Progenitor cell of endocrine pancreas (in vitro differentiated cells): ENCODE data around the gene NUAK2. TPM values are rescaled to one million over a fixed set of nuclear protein-coding genes. Genes with fewer than 3 reads are reported as not detected.

Experiments
- DNase-seq: peaks from one replicate; pipeline ENCODE4 v3.0.0; 2021; ENCODE audit warnings: low spot score; ENCODE audit not compliant: unreplicated experiment
- H3K27ac Mint-ChIP-seq: 2 replicates; pipeline ENCODE4 v1.8.0; 2021; ENCODE audit warnings: mild to moderate bottlenecking, moderate library complexity, mixed read lengths
- H3K27me3 Mint-ChIP-seq: 2 replicates; pipeline ENCODE4 v1.8.0; 2021; ENCODE audit warnings: mixed read lengths
- H3K36me3 Mint-ChIP-seq: 2 replicates; pipeline ENCODE4 v1.8.0; 2022; ENCODE audit warnings: mixed read lengths; ENCODE audit not compliant: insufficient read depth
- H3K4me1 Mint-ChIP-seq: 2 replicates; pipeline ENCODE4 v1.8.0; 2021; ENCODE audit warnings: low read depth, mixed read lengths
- H3K4me3 Mint-ChIP-seq: 2 replicates; pipeline ENCODE4 v1.8.0; 2021; ENCODE audit warnings: low read depth, mild to moderate bottlenecking, moderate library complexity, mixed read lengths
- H3K9me3 Mint-ChIP-seq: 2 replicates; pipeline ENCODE4 v1.8.0; 2021; ENCODE audit warnings: low read depth, mixed read lengths
- total RNA-seq: library from RNA; stranded (reverse); gene quantifications from 2 replicates; pipeline ENCODE4 v1.2.1, GENCODE V29; 2021
- TF ChIP-seq, protein P1 (sequence below): fragments of 200-600 bp; sonication (generic); IDR thresholded peaks from one replicate; pipeline ENCODE4 v1.5.0; 2021; ENCODE audit warnings: antibody characterized with exemption, mild to moderate bottlenecking; ENCODE audit not compliant: unreplicated experiment

Gene NUAK2
- total RNA-seq, 1 donor from 2014 or later, result 4.5 TPM

GRCh38 chr1:205291596-205291995 lies 29.9 kb downstream of the NUAK2 start:
- TF ChIP-seq, protein P1, sequence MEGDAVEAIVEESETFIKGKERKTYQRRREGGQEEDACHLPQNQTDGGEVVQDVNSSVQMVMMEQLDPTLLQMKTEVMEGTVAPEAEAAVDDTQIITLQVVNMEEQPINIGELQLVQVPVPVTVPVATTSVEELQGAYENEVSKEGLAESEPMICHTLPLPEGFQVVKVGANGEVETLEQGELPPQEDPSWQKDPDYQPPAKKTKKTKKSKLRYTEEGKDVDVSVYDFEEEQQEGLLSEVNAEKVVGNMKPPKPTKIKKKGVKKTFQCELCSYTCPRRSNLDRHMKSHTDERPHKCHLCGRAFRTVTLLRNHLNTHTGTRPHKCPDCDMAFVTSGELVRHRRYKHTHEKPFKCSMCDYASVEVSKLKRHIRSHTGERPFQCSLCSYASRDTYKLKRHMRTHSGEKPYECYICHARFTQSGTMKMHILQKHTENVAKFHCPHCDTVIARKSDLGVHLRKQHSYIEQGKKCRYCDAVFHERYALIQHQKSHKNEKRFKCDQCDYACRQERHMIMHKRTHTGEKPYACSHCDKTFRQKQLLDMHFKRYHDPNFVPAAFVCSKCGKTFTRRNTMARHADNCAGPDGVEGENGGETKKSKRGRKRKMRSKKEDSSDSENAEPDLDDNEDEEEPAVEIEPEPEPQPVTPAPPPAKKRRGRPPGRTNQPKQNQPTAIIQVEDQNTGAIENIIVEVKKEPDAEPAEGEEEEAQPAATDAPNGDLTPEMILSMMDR, result no peak
- Mint-ChIP-seq H3K4me1 (peaks cover 17% of the 10 kb centered on the region), H3K27me3 (peaks cover 7% of the 10 kb centered on the region), H3K4me3 (no peak overlapping the region), H3K36me3 (no peaks in the 10 kb centered on the region), H3K9me3 (no peaks in the 10 kb centered on the region), H3K27ac (no peak overlapping the region)
- no peak for DNase-seq

DNA sequence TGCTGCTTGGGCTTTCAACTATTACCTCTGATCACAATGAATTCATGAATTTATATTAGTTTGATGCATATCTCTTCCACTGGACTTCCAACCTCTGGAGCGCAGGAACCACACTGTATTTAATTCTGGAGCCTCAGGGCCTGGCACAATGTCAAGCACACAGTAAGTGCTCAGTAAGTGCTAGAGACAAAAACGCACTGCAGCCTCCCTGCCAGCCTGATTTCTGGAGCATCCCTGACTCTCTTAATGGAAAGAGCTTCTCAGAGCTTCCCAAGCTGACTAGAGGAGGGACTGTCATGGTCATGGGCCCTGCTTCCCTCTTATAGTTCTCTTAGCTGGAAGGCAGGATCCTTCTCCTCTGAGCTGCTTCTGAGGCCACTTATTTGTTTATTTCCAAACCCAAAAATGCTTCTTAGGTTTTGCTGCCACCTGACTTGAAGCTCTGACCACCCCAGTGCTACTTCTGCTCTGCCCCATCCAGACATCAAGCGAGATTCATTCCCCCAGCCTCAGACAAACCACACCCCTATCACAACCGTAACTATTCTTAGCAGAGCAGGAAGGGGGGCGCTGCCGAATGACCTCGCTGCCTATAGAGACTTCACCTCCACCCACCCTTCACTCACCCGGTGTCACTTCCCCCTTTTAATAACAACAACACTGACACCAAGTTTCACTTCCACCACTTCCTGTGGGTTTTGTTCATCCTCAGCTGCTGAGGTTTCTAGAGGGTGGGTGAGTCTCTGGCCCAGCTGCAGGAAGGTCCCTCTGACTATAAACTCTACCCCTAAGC lies 33.6 kb downstream of the NUAK2 start:
- Mint-ChIP-seq H3K27ac (no peak overlapping the region), H3K4me1 (peaks cover 2% of the 10 kb centered on the region), H3K27me3 (peaks cover 7% of the 10 kb centered on the region), H3K36me3 (no peaks in the 10 kb centered on the region), H3K9me3 (no peaks in the 10 kb centered on the region), H3K4me3 (no peak overlapping the region)
- TF ChIP-seq, protein P1, result no peak
- DNase-seq, result no peak

DNA sequence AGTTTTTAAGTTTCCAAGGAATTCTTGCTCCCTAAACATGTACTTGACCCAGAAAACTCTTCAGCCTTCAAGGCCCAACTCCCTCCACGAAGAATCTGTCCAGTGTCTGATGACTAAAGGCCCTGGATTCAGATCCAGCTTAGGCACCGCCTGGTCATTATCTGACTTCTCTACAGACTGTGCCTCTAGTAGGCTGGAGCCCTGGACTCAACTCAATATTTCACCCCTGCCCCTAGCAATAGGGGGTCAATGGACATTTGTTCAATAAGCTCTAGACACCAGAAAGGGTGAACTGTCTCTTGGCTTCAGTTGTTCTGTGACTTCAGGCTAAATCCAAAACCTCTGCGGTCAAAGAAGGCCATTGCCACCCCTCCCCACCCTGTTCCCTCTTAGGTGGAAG lies 34.5 kb downstream of the NUAK2 start:
- H3K9me3 Mint-ChIP-seq, result no peaks in the 10 kb centered on the region
- H3K36me3 Mint-ChIP-seq, result no peaks in the 10 kb centered on the region
- H3K4me3 Mint-ChIP-seq, result no peak overlapping the region
- no peak for DNase-seq
- H3K4me1 Mint-ChIP-seq, result peaks cover 2% of the 10 kb centered on the region
- H3K27me3 Mint-ChIP-seq, result peaks cover 10% of the 10 kb centered on the region
- TF ChIP-seq, protein P1, result no peak
- no peak overlapping the region for H3K27ac Mint-ChIP-seq

DNA sequence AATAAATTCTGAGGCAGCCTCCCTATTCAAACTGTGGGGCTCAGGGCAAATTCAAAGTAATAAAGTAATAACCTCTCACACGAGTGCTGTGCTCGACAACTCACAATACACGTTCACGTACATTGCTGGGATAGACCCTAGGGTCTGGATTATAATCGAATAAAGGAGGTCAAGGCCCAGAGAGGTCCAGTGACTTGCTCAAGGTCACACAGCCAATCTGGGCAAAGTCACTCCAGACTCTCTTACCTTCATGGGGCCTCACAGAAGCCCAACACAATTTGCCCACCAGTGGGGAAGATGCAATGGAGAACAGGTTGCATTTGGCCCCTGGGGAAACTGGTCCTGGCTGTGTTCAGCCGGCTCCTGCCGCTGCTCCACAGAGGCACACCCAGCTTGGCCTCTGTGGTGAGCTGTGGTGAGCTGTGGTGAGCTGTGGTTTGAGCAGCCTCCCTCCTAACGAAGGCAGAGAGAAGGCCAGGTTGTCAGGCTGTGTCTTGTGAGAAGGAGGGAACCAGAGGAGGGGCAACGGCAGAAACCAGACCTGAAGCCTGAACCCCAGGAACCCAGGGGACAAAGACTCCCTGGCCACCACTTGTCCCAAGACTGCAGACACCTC lies 35.1 kb downstream of the NUAK2 start:
- Mint-ChIP-seq H3K9me3 (no peaks in the 10 kb centered on the region), H3K4me3 (no peak overlapping the region), H3K36me3 (no peaks in the 10 kb centered on the region), H3K27me3 (peaks cover 10% of the 10 kb centered on the region), H3K27ac (no peak overlapping the region), H3K4me1 (peaks cover 2% of the 10 kb centered on the region)
- DNase-seq, result no peak
- TF ChIP-seq, protein P1, result no peak

DNA sequence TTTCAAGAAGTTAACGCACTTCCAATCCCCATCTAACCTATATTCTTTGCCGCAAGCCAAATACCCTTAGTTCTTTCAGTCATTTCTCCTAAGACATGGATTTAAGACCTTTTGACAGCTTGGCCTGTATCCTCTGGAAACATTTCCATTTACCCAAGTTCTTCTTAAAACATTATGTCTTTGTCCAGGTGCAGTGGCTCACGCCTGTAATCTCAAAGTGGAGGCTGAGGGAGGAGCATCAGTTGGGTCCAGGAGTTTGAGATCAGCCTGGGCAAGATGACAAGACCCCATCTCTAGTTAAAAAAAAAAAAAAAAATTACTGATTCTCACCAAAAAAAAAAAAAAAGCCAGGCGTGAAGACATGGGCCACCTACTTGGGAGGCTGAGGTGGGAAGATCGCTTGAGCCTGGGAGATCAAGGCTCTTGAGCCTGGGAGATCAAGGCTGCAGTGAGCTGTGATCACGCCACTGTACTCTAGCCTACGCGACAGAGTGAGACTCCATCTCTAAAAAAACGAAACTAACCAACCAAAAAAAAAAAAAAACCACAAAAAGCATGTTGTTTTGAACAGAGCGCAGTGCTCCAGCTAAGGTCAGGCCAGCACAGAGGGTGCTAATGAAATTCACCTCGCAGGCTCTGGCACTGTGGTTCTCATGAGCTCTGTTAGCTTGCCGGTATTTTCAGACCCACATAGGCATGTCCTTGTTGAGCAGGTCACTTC lies 36.0 kb downstream of the NUAK2 start:
- Mint-ChIP-seq H3K36me3 (no peaks in the 10 kb centered on the region), H3K4me3 (no peak overlapping the region), H3K9me3 (no peaks in the 10 kb centered on the region), H3K4me1 (peaks cover 2% of the 10 kb centered on the region), H3K27me3 (peaks cover 10% of the 10 kb centered on the region), H3K27ac (peak overlapping the region; percentile 29)
- DNase-seq, result no peak
- TF ChIP-seq, protein P1, result no peak
